HG02763 (cell line): ENCODE measurements around the gene C11orf97.

ENCODE experiments used
- ATAC-seq: cut with Tn5 transposase; IDR thresholded peaks from one replicate; pipeline ENCODE4 v1.9.1; 2021; ENCODE audit warnings: mild to moderate bottlenecking, moderate library complexity; ENCODE audit not compliant: unreplicated experiment

Gene C11orf97

DNA sequence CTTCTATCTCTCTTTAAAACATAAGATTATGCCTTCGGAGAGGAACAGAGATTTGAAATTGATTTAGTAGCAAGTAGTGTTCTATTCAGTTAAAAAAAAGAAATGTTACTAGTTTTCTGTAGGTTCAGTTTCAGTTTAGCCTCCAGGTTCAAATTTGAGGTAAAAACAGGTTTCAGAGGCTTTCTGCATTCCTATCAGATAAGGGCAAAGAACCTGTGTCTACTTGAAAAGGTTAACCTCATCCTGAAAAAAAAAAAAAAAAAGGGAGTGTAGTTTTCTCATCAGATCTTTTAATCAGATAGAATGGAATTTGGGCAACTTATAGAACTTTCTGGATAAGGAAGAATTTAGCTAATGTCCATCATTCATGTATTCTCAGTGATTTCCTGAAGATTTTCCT is 12.1 kb downstream of the C11orf97 start:
- no peak for ATAC-seq

DNA sequence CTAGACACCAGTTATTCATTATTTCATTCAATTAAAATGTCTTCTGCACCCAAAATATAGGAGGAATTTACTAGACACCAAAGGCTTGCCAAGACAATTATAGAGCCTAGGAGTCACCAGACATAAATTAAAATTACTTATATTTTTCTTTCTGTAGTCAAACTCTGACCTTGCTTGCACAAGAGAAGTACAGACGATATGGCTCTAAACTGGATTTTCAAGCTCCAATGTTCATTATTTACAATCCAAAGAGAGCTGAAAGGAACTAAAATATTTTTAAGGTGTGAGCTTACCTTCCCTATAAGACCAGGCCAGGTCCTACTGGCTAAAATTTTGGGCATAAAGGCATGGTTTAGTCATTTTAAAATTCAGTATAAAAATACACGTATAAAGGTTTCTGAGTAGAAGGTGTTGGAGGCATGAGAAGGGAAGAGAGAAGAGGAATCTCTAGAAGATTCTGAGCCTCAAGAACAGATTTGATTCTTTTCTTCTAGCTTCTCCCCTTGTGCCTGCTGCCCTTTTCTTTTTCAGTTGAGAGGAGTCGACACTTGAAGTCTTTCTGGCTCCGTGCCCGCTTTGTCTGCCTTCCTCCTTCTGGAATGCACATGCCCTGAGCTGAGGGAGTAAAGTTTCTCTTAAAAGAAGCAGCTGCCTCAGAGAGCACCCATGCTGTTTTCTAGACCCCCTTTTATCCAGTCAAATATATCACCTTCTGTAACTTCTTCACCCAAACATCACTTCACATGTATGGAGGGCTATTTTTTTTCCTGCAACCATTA is 13.5 kb downstream of the C11orf97 start:
- no peak for ATAC-seq

DNA sequence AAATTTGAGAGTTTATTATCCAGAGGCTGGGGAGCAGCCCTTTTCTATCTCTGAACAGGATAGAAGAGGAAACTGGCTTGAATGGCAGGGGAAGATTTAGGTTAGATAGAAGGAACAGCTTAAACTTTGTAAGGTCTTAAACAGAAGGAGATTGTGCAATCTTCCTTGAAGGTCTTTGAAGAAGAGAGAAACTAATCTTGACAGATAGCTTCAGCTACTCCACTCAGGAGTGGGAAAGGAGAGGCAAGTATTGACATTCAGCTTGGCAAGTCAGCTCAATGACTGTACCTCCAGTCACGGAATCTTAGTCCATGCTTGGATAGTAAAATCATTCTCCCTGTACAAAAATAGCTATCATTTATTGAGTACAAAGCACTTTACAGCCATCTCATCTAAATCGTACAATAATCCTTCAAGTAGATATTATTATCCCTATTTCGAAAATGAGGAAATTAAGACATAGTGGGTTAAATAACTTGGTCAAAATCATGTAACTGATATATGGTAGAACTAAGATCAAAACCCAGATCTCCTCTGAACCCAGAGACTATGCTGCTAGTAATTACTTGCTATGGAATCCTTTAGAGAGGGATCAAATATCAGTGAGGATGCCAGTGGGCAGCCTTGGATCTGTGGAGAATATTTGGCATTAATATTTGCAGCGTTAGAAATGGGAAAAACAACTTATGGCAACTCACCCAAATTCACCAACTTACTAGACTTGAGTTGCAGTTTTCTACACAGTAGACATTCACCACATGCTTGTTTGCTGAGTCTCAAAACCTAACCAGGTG is 14.6 kb downstream of the C11orf97 start:
- no peak for ATAC-seq

DNA sequence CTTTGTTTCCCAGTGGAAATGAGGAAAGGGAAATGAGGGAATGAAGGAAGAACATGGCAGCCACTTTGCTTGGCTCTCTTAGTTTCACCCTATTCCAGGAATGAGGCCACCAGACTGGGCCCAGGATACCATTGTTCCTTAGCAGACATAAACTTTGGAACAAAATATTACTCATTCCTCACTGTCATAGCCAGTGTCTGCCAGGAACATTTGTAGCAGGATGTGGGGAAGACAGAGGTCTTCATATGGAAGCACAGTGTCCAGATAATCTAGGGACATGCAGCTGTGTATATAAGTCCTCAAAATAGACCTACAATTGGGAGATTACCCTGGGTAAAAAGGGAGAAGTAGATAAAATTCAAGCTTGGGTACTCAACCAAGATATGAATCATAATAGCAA is 16.3 kb downstream of the C11orf97 start:
- ATAC-seq: no peak

DNA sequence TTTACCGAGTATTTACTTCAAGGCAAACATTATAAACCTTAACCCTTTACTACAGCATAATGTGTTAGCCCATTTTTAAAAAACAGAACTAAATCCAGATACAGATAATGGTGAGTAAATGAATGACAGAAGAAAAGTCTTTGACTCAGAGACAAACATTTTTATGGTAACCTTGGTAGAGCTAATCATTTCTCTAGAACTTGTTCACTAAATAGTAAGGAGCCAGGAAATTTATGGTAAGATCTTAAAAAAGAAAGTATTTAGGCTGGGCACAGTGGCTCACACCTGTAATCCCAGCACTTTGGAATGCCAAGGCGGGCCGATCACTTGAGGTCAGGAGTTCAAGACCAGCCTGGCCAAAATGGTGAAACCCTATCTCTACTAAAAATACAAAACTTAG is 19.9 kb downstream of the C11orf97 start:
- no peak for ATAC-seq

DNA sequence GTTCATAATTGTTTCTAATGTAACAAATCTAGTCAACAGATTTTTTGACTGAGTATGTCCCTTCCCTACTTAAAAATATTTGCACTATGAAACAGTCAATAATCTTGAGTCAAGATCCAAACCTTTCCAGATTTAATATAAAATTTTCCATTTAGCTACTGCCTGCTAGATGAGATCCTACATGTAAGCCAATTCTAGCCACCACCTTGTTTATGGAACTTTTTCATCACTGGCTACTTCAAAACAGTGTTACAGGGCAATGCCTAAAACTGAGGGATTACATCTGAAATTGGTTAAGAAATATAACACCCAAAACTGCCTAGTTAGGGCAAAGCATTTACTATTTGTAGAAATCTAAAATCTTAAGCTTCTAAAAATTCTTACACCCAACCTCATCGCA is 20.9 kb downstream of the C11orf97 start:
- ATAC-seq: no peak

DNA sequence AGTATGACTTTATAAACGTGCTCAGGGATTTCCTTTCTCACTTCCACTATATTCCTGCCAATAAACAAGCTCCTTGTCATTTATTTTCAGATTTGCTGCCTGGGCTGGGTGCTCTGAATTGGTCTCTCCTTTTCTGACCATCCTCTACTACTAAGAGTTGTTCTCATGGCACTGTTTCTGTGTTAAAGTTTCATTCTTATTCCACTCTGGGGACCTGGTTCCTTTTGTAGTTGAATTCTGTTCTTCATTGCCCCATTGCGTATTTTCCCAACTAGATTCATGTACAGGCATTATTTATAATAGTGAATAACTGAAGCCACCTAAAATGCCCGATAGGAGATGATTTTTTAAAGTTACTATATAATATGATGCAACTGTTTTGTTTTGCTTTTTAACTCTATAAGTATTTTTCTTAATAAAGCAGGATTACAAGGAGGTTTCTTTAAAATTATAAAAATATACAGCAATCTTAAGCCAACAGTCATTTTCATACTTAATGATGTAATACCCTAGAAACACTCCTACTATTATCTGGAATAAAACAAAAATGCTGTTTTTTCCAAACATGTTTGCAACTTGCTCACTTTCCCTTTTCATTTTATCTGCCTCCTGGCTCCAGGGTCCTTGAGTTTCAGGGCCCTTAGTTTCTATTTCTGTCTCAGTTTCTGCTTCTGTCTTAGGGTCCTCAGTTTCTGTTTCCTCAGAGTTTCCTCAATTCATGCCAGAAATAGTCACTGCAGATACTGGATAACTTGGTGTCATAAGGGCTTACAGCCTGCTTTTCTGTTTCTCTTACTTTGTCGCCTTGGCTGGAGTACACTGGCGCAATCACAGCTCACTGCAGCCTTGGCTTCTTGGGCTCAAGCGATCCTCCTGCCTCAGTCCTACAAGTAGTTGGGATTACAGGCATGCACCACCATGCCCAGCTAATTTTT is 21.7 kb downstream of the C11orf97 start:
- no peak for ATAC-seq

DNA sequence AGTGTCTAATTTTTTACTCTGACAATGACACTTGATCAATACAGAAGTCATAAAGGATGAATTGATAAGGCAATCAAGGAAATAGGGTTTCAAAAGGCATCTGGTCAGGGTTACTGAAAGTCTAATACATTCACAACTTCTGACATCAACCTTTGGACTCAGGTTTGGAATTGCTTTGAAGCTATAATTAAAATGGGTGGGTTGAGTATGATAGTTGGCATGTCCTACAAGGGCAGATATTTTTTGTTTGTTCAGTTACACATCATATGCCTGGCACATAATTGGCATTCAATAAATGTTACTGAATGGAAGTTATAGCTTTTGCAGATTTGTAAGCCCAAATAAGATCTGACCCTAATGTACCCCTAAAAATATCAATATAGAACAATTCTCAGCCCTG is 24.1 kb downstream of the C11orf97 start:
- ATAC-seq: no peak

DNA sequence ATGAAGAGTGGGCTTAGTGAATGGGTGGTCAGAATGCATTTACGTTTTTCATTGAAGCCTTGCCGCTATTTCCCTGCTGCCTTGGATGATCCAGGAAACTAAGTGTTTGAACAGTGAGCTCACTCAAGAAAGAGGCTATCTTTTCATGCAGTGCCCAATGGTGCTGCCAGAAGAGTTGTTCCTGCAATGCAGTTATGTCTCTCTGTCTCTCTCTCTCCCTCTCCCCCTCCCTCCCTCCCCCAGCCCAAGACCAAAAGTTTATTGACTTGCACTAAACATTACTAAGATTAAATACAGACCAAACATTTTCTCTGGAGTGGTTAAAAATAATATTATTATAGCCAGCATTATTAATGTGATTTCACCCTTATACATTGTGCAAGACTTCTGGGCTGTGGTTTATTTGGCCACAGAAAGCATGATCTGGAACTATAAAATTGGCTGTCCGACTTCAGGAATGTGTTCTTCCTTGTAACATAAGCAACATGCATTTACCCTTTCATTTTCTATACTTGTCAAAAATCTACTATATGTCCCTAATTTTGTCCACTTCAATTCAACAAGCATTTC is 24.9 kb downstream of the C11orf97 start:
- ATAC-seq: no peak

DNA sequence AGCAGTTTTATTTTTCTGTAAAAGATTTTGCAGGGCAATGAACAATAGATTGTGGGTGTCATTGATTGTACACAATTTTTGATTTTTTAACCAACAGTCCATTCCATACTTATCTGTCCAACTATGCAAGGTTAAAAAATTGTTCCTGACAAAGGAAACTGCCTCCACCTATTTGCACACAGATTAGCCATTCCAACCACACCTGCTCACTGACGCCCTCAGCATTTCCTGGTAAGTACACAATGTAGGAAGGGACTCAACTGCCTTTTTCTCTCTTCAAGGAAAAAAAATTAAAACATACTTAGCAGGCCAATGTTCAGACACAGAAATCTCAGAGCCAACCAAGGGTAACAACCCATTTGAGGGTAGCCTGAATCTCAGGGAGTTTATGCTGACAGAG is 27.2 kb downstream of the C11orf97 start:
- no peak for ATAC-seq

DNA sequence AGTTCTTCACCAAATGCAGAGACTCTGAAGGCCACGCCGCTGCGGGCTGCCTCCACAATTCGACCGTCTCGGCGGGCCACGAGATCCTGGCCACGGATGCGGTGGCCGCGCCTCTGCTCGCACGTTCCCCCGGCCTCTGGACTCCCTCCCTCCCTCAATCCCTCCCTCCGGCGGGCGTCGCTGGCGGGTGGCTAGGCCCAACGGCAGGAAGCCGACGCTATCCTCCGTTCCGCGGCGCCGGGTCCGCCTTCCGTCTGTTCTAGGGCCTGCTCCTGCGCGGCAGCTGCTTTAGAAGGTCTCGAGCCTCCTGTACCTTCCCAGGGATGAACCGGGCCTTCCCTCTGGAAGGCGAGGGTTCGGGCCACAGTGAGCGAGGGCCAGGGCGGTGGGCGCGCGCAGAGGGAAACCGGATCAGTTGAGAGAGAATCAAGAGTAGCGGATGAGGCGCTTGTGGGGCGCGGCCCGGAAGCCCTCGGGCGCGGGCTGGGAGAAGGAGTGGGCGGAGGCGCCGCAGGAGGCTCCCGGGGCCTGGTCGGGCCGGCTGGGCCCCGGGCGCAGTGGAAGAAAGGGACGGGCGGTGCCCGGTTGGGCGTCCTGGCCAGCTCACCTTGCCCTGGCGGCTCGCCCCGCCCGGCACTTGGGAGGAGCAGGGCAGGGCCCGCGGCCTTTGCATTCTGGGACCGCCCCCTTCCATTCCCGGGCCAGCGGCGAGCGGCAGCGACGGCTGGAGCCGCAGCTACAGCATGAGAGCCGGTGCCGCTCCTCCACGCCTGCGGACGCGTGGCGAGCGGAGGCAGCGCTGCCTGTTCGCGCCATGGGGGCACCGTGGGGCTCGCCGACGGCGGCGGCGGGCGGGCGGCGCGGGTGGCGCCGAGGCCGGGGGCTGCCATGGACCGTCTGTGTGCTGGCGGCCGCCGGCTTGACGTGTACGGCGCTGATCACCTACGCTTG is 31.7 kb downstream of the C11orf97 start, which contains the start of gene FUT4:
Gene FUT4, plus strand, starts transcription at position 227 of the 951 bp plus-strand sequence. Its CDS starts 213 bp downstream, at position 440.
- ATAC-seq: peak; percentile 84

DNA sequence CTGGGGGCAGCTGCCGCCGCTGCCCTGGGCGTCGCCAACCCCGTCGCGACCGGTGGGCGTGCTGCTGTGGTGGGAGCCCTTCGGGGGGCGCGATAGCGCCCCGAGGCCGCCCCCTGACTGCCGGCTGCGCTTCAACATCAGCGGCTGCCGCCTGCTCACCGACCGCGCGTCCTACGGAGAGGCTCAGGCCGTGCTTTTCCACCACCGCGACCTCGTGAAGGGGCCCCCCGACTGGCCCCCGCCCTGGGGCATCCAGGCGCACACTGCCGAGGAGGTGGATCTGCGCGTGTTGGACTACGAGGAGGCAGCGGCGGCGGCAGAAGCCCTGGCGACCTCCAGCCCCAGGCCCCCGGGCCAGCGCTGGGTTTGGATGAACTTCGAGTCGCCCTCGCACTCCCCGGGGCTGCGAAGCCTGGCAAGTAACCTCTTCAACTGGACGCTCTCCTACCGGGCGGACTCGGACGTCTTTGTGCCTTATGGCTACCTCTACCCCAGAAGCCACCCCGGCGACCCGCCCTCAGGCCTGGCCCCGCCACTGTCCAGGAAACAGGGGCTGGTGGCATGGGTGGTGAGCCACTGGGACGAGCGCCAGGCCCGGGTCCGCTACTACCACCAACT is 32.5 kb downstream of the C11orf97 start:
- no peak for ATAC-seq

DNA sequence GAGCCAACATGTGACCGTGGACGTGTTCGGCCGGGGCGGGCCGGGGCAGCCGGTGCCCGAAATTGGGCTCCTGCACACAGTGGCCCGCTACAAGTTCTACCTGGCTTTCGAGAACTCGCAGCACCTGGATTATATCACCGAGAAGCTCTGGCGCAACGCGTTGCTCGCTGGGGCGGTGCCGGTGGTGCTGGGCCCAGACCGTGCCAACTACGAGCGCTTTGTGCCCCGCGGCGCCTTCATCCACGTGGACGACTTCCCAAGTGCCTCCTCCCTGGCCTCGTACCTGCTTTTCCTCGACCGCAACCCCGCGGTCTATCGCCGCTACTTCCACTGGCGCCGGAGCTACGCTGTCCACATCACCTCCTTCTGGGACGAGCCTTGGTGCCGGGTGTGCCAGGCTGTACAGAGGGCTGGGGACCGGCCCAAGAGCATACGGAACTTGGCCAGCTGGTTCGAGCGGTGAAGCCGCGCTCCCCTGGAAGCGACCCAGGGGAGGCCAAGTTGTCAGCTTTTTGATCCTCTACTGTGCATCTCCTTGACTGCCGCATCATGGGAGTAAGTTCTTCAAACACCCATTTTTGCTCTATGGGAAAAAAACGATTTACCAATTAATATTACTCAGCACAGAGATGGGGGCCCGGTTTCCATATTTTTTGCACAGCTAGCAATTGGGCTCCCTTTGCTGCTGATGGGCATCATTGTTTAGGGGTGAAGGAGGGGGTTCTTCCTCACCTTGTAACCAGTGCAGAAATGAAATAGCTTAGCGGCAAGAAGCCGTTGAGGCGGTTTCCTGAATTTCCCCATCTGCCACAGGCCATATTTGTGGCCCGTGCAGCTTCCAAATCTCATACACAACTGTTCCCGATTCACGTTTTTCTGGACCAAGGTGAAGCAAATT is 33.3 kb downstream of the C11orf97 start:
- ATAC-seq: no peak

DNA sequence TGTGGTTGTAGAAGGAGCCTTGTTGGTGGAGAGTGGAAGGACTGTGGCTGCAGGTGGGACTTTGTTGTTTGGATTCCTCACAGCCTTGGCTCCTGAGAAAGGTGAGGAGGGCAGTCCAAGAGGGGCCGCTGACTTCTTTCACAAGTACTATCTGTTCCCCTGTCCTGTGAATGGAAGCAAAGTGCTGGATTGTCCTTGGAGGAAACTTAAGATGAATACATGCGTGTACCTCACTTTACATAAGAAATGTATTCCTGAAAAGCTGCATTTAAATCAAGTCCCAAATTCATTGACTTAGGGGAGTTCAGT is 33.9 kb downstream of the C11orf97 start:
- no peak for ATAC-seq

DNA sequence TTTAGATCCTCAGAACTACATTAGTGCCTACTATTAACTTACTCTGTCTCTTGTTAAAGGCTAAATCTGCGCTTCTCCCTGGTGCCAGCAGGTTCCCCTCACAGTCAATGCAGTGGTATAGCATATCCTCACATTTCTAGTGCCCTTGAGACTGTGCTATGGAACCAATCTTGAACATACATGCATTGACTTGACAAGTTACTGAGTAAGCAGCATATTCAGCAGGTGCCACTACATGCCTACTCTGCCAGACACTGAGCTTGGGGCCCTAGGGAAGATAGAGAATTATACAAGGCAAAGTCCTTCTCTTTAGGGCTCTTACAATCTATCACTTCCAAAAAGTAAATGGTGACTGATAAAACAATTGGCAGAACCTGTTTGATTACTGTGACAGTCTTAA is 34.6 kb downstream of the C11orf97 start:
- ATAC-seq: no peak

DNA sequence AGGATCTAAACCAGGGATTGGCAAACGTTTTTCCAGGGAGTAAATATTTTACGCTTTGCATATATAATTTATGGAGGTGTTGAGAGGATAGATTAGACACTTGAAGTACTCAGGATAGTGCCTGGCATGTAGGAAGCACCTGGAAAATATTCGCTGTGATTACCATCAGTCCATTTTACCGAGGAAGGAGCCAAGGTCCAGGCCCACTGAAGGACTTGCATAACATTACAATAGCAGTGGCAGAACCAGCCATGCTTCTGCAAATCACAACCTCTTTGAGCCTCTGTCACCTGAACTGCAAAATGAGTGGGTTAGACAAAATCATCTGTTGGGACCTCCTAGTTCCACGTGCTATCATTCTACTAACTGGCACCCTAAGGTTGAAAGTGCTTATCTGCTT is 36.9 kb downstream of the C11orf97 start:
- ATAC-seq: no peak

DNA sequence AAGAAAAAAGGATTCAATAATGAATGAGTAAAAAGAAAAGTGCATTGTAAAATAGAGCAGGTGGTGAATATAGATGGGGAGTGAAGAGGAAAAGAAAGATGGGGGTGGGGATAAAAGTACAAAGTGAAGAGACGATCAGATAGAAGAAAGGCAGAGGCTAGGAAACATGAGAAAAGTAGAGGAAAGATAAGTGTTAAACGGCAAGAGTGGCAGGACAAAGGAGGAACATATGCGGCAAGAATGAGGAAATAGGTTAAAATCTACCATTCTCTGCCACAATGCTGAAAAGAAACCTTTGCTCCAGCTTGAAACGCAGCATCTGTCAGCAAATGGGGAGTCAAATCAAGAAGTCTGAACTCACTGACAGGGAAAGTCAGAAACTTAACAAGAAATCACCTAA is 38.3 kb downstream of the C11orf97 start:
- no peak for ATAC-seq

DNA sequence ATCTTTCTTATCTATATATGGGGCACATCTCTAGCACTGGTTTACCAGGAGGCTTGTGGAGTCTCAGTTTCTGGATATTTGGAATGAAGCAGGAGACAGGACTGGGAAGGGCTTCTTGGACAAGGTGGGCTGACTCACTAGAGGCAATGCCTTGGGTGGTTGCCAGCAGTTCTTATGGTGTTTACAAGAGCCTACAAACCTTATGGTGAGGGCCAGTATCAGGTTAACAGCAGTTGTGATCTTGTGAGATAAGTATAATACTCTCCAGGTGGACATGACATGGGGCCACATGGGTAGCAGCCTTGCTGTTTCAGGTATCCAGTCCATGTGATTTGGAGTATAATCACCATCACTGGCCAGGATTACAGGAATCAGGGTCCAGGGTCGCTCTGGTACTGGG is 41.7 kb downstream of the C11orf97 start:
- no peak for ATAC-seq
